HepG2 (cell line): ENCODE results near the gene COL9A3. TPM values are rescaled to one million over a fixed set of nuclear protein-coding genes. Genes with fewer than 3 reads are reported as not detected.
A peak's percentile ranks its signal among the peaks of the same experiment; 100 is the strongest.

Experiments used
- AFF4 ChIP-seq: sonication (generic); formaldehyde crosslinking; IDR thresholded peaks from 2 replicates; pipeline ENCODE4 v1.4.0; 2020; ENCODE audit warnings: missing genetic modification reagents
- BCLAF1 ChIP-seq: fragments of 450-650 bp; IDR thresholded peaks from 2 replicates; pipeline ENCODE4 v1.6.1; 2017; ENCODE audit warnings: mild to moderate bottlenecking
- SMAD3 ChIP-seq: sonication (generic); formaldehyde crosslinking; IDR thresholded peaks from 2 replicates; pipeline ENCODE4 v1.4.0; 2020; ENCODE audit warnings: missing genetic modification reagents
- SMYD3 ChIP-seq: sonication (generic); formaldehyde crosslinking; IDR thresholded peaks from 2 replicates; pipeline ENCODE4 v1.8.1; 2023; ENCODE audit warnings: mild to moderate bottlenecking, missing genetic modification reagents
- polyA plus RNA-seq, 8 experiments: library from polyadenylated mRNA; depleted of rRNA in 3 of 8; stranded (reverse) in 7 of 8; unstranded in 1 of 8; fragments of >200 nt; fragmentation: Illumina TruSeq in 4 of 8; extraction: Trizol in 4 of 8; gene quantifications; 2 replicates each; pipeline versions ENCODE4 v1.2.1 to v1.2.3, GENCODE V29; 2011 to 2016; ENCODE audit warnings: low read depth in 4 of 8, missing spikeins in 1 of 8, mixed read lengths in 1 of 8; ENCODE audit not compliant: insufficient read depth in 1 of 8
- total RNA-seq, 5 experiments: library from RNA; depleted of rRNA; stranded (reverse); fragments of >200 nt; fragmentation: Illumina TruSeq; extraction: Trizol; gene quantifications; 2 replicates each; pipeline ENCODE4 v1.2.3, GENCODE V29; 2016; ENCODE audit warnings: low read depth in 1 of 5
- TF ChIP-seq, protein P1 (sequence below): sonication (generic); formaldehyde crosslinking; IDR thresholded peaks from 2 replicates; pipeline ENCODE4 v1.5.1; 2020; ENCODE audit warnings: mild to moderate bottlenecking, missing genetic modification reagents

Gene COL9A3
- total and polyA plus RNA-seq, 2 of the 13 experiments (the other 11 are each of a cell fraction or from before 2014, with no cell fraction given) = 155 to 204 TPM

DNA sequence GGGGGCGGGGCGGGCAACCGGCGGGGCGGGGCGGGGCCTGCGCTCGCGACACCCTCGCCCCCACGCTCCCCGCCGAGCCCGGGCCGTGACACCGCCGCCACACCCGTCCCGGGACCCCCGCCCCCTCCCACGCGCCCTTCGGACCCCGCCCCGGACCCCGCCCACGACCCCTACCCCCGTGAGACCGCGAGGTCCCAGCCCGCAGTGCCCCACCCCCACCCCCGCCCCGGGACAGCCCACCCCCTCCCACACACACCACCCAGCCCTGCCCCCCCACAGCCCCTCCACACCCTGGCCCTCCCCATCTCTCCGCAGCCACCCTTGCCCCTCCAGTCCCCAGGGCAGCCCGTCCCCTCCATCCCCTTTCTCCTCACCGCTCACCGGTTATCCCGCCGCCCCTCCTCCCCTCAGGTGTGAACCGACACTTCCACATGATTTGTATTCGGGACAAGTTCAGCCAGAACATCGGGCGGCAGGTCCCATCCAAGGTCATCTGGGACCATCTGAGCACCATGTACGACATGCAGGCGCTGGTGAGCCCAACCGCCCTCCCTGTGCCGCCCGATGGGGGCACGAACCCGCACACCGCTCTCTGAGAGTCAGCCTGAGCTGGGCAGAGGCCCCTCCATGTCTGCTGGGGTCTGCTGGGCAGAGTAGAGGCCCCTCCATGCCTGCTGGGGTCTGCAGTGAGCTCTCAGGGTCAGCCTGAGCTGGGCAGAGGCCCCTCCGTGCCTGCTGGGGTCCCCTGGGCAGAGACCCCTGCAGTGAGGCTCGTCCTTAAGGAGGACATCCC is 20.0 kb upstream of the COL9A3 start (continued):
- no peak for TF ChIP-seq AFF4 (CRISPR knock-in tag)
- TF ChIP-seq, protein P1, sequence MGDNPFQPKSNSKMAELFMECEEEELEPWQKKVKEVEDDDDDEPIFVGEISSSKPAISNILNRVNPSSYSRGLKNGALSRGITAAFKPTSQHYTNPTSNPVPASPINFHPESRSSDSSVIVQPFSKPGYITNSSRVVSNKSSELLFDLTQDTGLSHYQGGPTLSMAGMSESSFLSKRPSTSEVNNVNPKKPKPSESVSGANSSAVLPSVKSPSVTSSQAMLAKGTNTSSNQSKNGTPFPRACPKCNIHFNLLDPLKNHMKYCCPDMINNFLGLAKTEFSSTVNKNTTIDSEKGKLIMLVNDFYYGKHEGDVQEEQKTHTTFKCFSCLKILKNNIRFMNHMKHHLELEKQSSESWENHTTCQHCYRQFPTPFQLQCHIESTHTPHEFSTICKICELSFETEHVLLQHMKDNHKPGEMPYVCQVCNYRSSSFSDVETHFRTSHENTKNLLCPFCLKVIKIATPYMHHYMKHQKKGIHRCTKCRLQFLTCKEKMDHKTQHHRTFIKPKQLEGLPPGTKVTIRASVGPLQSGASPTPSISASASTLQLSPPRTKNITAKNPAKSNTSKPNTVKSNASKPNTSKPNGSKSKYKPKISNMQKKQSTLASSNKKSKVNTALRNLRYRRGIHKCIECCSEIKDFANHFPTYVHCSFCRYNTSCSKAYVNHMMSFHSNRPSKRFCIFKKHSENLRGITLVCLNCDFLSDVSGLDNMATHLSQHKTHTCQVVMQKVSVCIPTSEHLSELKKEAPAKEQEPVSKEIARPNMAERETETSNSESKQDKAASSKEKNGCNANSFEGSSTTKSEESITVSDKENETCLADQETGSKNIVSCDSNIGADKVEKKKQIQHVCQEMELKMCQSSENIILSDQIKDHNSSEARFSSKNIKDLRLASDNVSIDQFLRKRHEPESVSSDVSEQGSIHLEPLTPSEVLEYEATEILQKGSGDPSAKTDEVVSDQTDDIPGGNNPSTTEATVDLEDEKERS (CRISPR knock-in tag) = 0 out of 2 replicates have a peak, but pooled peaks have one; percentile 66
- TF ChIP-seq SMYD3 (CRISPR knock-in tag) = no peak
- no peak for TF ChIP-seq BCLAF1
- TF ChIP-seq SMAD3 = no peak
- TF ChIP-seq, all 625 proteins: peak for 40
